Neural cell (in vitro differentiated cells): ENCODE results near the gene COL18A1.

ENCODE experiments used
- CTCF ChIP-seq: fragments of 450-650 bp; IDR thresholded peaks from 2 replicates; pipeline ENCODE4 v1.5.1; 2014; ENCODE audit warnings: antibody characterized with exemption, mild to moderate bottlenecking, moderate library complexity; ENCODE audit not compliant: poor library complexity, severe bottlenecking
- EP300 ChIP-seq: fragments of 450-650 bp; conservative IDR thresholded peaks from 2 replicates; pipeline ENCODE4 v1.6.1; 2014; ENCODE audit warnings: antibody characterized with exemption, mild to moderate bottlenecking, moderate library complexity; ENCODE audit not compliant: poor library complexity, severe bottlenecking
- EZH2 ChIP-seq: fragments of 200-600, 300-800 bp; shearing (Covaris generic), sonication (generic); IDR thresholded peaks from 2 replicates; pipeline ENCODE4 v1.6.1; 2014; ENCODE audit warnings: antibody characterized with exemption, low read length, borderline replicate concordance, mild to moderate bottlenecking; ENCODE audit not compliant: insufficient read depth, poor library complexity, severe bottlenecking
- MXI1 ChIP-seq: fragments of 450-650 bp; conservative IDR thresholded peaks from 2 replicates; pipeline ENCODE4 v1.6.1; 2014; ENCODE audit warnings: antibody characterized with exemption, mild to moderate bottlenecking; ENCODE audit not compliant: poor library complexity, severe bottlenecking
- POLR2AphosphoS5 ChIP-seq: IDR thresholded peaks from 2 replicates; pipeline ENCODE4 v1.6.1; 2012
- RAD21 ChIP-seq: fragments of 450-650 bp; conservative IDR thresholded peaks from 2 replicates; pipeline ENCODE4 v1.6.1; 2014; ENCODE audit warnings: antibody characterized with exemption, mild to moderate bottlenecking, moderate library complexity
- TAF1 ChIP-seq: IDR thresholded peaks from 2 replicates; pipeline ENCODE4 v1.6.1; 2012; ENCODE audit warnings: low read depth
- TF ChIP-seq, protein P1 (sequence below): IDR thresholded peaks from 2 replicates; pipeline ENCODE4 v1.6.1; 2012; ENCODE audit warnings: borderline replicate concordance

DNA sequence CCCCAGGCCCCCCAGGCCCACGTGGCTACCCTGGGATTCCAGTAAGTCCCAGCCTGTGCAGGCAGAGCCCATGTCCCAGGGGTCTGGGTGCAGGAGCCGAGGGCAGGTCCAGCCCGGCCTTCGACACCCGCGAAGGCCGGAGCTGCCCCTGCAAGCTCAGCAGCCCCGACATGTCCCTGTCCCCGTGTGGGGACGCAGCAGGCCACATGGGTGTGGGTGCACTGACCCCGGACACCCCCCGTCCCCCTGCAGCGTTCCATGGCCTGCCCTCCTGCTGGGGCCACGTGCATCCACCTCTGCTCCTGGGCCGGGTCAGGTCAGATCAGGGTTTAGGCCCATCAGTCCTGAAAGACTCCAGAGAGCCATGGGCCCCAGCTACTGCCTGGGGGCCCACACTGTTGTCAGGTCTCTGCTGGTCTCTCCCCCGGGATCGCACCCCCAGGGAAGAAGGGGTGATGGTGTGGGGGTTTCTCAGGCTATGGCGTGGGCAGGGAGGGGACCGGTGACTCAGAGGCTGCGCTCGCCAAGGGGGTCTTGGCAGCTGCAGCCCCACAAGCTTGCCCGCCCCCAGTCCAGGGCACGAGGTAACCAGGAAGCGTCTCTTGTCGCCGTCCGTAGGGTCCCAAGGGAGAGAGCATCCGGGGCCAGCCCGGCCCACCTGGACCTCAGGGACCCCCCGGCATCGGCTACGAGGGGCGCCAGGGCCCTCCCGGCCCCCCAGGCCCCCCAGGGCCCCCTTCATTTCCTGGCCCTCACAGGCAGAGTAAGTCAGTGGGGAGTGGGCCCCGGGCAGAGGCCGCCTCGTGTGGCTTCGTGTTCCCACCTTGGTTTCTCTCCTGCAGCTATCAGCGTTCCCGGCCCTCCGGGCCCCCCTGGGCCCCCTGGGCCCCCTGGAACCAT lies 99.8 kb downstream of the COL18A1 start:
- TF ChIP-seq CTCF (no peak), POLR2AphosphoS5 (no peak), TAF1 (no peak), EZH2 (no peak), EP300 (no peak), RAD21 (no peak), MXI1 (no peak)
- TF ChIP-seq, protein P1, sequence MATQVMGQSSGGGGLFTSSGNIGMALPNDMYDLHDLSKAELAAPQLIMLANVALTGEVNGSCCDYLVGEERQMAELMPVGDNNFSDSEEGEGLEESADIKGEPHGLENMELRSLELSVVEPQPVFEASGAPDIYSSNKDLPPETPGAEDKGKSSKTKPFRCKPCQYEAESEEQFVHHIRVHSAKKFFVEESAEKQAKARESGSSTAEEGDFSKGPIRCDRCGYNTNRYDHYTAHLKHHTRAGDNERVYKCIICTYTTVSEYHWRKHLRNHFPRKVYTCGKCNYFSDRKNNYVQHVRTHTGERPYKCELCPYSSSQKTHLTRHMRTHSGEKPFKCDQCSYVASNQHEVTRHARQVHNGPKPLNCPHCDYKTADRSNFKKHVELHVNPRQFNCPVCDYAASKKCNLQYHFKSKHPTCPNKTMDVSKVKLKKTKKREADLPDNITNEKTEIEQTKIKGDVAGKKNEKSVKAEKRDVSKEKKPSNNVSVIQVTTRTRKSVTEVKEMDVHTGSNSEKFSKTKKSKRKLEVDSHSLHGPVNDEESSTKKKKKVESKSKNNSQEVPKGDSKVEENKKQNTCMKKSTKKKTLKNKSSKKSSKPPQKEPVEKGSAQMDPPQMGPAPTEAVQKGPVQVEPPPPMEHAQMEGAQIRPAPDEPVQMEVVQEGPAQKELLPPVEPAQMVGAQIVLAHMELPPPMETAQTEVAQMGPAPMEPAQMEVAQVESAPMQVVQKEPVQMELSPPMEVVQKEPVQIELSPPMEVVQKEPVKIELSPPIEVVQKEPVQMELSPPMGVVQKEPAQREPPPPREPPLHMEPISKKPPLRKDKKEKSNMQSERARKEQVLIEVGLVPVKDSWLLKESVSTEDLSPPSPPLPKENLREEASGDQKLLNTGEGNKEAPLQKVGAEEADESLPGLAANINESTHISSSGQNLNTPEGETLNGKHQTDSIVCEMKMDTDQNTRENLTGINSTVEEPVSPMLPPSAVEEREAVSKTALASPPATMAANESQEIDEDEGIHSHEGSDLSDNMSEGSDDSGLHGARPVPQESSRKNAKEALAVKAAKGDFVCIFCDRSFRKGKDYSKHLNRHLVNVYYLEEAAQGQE, result no peak
